NCI-H2196 (cell line): Measurements from ENCODE around the gene DPYD.

Experiments used
- DNase-seq: peaks from one replicate; lab custom pipeline; 2025; ENCODE audit not compliant: unreplicated experiment; lab: John Stamatoyannopoulos, UW

The DPYD gene

DNA sequence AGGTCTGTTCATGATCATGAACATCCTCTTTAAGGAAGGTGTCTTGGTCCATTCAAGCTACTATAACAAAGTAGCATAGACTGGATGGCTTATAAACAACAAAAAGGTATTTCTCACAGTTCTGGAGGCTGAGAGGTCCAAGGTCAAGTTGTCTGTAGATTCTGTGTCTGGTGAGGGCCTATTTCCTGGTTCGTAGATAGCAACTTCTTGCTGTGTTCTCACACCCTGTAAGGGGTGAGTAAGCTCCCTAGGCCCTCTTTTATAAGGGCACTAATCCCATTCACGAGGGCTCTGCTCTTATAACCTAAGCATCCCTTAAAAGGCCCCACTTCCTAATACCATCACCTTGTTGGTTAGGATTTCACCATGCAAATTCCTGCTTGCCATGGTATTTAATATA, 851.5 kb downstream of the DPYD start:
- no peak for DNase-seq

GRCh38 chr1:97066860-97067259, 854.0 kb downstream of the DPYD start:
- DNase-seq, result no peak

DNA sequence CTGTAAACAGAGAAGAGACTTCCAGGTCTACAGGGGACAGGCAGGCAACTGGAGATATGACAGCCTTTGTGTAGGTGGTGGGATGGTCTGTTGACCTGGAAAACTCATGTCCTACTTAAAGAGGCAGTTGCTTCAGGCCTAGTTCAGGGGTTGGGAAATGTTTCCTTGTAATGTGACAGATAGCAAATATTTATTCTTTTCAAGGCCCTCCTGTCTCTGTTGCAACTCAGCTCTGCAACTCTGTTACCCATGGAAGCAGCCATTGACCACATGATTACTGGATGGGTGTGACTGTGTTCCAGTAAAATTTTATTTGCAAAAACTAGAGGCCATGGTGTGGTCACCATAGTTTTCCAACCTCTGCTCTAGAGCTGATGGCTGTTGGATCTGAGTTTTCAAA, 857.3 kb downstream of the DPYD start:
- DNase-seq, result no peak

- DNase-seq, result no peak
These were observed 859.2 kb downstream of the DPYD start for GRCh38 chr1:97061604-97062003.

DNA sequence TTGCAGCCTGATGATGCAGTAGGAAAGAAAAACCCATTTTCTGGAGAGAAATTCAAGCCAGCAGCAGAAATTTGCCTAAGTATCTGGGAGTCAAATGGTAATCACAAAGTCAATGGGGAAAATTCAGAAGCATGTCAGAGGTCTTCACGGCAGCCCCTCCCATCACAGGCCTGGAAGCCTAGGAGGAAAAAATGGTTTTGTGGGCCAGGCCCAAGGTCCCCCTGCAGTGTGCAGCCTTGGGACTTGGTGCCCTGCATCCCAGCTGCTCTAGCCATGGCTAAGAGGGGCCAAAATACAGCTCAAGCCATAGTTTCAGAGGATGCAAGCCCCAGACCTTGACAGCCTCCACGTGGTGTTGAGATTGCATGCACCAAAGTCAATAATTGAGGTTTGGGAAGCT, 864.4 kb downstream of the DPYD start:
- DNase-seq, result no peak

- DNase-seq, result no peak
These were observed 867.6 kb downstream of the DPYD start for GRCh38 chr1:97053268-97053667.

DNA sequence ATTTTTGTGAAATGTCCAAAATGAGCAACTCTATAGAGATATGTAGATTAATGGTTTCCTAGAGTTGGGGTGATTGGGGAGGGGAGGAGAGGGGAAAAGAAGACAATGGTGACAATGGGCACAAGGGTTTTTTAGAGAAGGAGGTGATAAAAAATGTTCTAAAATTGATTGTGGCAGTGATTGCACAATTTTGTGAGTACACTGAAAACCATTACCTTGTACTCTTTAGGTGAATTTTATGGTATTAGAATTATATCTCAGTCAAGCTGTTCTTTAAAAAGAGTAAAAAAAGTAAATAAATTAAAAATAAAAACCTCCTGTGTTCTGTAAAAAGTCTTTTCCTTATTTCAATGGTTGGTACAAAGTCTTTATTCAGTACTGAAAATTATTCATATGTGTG, 869.0 kb downstream of the DPYD start:
- no peak for DNase-seq

DNA sequence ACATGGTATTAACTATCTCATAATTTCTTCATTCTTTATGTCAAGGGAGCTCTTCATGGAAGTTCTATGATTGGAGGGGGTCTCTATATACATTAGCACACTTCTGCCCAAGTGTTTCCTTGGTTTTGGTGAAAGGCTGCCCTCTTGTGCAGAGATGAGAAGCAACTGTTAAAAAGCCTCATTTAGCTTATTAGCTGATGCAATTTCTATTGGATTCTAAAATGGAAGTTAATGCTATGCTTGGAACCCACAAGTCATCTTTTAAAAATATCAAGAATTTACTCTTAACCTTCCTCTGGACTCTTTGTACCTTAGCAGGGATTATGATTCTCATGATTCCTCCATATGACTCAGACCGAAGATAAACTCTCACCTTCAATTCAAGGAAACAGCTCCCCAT, 870.3 kb downstream of the DPYD start:
- DNase-seq, result no peak

DNA sequence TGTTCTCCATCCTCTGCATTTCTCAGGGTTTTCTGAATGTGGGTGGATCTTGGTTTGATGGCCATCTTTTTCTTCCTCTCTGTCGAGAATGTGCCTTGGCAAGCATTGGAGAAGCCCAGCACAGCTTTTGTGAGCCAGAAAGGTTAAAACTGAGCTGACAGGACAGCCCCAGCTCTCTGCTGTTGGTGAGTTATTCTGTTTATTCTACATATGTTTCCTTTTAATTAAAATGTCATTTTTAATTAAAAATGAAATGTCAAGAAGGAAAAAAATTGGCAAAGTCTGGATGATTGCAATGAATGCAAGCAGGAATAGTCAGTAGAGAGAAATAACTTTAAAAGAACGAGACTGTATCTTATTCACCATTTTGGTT, 873.4 kb downstream of the DPYD start:
- no peak for DNase-seq

- DNase-seq, result no peak
These were observed 873.9 kb downstream of the DPYD start for GRCh38 chr1:97046765-97047420.

- DNase-seq, result no peak
These were observed 876.6 kb downstream of the DPYD start for GRCh38 chr1:97044159-97044760.

- DNase-seq, result no peak
These were observed 878.3 kb downstream of the DPYD start for GRCh38 chr1:97042551-97042950.

DNA sequence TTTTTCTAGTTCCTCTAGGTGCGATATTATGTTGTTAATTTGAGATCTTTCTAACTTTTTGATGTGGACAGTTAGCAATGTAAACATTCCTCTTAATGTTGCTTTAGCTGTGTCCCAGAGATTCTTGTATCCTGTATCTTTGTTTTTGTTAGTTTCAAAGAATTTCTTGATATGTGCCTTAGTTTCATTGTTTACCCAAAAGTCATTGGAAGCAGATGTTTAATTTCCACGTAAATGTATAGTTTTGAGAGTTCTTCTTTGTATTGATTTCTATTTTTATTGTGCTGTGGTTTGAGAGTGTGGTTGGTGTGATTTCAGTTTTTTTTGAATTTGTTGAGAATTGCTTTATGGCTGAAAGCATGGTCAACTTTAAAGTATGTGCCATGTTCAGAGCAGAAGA, 879.8 kb downstream of the DPYD start:
- no peak for DNase-seq

GRCh38 chr1:97038410-97038809, 882.4 kb downstream of the DPYD start:
- DNase-seq, result no peak

DNA sequence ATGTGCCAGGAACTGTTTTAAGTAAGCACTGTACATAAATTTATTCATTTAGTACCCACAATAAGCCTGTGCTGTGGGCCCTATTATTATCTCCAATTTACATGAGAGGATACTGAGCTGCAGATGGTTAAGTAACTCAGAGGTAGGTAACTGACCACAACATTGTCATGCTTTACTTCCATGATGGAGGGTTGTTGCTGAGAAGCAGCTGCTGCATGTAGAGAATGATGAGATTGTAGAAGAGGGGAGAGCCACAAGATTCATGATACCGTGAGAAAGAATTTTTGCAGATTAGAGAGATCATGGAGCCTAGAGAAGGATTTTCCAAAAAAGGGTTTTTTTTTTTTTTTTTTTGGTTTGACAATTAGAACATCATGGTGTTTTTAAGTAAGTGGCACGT, 886.2 kb downstream of the DPYD start:
- no peak for DNase-seq

DNA sequence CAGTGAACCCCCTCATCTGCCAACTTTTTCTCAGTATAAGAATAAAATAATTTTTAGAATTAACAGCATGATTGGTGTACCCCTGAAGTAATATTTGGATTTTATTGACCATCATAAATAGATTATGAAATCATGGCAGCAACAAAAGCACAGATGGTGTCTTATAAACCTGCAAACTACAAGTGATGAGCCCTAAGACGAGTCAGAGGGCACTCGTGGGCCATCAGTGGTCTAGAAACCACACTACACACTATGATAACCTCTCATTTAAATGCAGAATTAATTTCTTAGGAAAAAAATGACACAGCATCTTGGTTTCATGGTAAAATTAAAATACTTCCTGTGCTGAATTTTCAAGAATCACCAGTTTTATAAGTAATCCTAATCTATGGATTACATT, 886.9 kb downstream of the DPYD start:
- no peak for DNase-seq
